ENCODE measurements around the gene TARS3.

The TARS3 gene

DNA sequence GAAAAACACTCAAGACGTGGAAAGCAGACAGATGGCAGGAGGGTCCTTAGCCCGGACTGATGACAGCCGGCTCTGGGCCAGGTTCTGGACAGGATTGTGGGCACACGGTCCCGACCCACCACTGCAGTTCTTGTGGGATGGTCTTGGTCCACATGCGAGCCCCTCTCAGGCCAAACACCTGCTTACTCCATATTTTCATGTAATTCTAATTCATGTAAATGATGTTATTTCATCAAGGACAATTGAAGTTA lies 104.7 kb downstream of the TARS3 start:
- DNase-seq, result no peak

- no peak for DNase-seq
Observed at GRCh38 chr15:101618851-101619614, 105.2 kb downstream of the TARS3 start.

- DNase-seq, result no peak
Observed at GRCh38 chr15:101618076-101618475, 106.2 kb downstream of the TARS3 start.

DNA sequence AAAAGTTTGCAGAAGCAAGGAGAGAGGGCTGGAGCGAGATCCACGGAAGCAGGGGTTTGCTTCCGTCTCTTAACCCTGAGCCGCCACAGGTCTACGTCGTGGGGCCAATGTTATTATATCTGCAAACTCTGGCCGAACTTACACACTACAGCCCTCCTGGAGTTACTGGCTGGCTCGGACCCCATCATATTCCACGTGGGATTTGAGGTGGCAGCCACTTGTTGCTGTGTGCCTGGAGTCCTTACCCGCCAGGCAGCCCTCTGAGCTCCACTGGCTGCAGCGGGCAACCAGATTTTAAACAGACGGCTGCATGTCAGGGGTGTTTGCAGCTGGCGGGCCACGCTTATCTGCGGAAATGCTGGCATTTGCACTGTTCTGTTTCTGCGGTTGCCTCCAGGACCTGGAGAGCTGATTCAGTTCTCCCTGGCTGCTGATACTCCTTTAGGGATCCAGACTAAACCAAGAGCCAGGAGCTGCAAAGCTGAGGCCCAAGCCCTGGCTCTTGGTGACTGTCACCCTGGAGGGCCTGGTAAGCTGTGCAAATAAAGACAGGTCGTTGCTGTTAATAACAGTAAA lies 106.8 kb downstream of the TARS3 start:
- DNase-seq, result no peak

- peak; percentile 76 for DNase-seq
Observed at GRCh38 chr15:101615986-101616848, 108.1 kb downstream of the TARS3 start.

DNA sequence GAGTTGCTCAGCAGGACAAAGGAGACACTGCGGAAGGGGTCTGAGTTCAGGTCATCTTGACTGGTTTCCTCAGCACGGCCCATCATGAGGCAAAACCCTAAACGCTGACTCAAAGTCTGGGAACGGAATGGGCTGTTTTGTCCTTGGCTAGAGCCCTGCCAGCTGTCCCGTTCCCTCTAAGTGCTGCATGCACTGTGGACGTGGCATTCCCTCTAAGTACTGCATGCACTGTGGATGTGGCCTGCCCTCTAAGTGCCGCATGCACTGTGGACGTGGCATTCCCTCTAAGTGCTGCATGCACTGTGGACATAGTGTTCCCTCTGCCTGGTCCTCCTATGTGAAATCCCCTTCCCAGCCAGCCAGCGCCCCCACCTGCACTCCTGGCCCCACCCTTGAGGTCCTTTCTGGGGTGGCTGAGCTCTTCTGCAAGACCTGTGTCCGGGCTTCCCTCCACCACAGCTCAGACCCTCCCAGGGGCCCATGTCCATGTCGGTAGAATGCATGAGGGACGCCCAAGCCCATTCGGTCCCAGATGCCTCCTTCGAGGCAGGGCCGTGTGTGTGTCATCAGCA lies 108.8 kb downstream of the TARS3 start:
- DNase-seq, result peak; percentile 52

DNA sequence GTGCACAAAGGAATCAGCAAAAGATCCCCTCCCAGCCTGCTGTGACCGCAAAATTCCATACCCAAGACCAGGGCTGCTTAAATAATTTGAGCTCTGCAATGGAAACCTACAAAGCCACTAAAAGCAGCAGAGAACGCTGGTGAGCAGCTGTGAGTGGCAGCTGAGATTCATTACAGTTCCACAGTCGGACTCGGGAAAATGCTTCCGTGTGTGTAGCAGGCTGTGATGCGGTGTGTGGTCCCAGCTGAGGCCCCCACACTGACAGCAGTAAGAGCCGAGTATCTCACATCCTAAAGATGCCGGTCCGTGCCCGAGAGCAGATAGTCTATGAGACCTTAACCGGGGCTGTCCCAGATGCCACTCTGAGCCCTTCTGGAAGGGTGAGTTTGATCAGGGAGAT lies 109.5 kb downstream of the TARS3 start:
- DNase-seq, result no peak

- no peak for DNase-seq
Observed at GRCh38 chr15:101614001-101614585, 110.2 kb downstream of the TARS3 start.

GRCh38 chr15:101613130-101614000 lies 110.9 kb downstream of the TARS3 start:
- DNase-seq, result peak; percentile 68

GRCh38 chr15:101612676-101613075 lies 111.6 kb downstream of the TARS3 start:
- DNase-seq, result no peak

- DNase-seq, result no peak
Observed at GRCh38 chr15:101611580-101612299, 112.5 kb downstream of the TARS3 start.

DNA sequence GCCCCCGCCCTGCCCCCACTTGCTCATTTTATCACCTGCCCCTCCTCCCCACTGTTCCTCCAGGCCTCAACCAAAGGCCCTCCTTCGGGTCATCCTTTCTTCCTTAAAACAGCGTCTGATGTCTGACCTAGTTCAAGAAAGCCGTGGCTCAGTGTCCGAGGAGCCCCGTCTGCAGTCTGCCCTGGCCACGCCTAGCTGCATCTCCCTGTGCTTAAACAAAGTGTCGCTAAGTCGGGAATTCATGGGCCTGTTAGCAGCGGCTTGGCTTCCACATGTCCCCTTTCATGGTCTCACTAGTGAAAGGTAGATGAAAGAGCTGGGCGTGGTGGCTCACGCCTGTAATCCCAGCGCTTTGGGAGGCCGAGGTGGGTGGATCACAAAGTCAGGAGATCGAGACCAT lies 113.3 kb downstream of the TARS3 start:
- DNase-seq, result no peak

- no peak for DNase-seq
Observed at GRCh38 chr15:101610611-101611000, 113.7 kb downstream of the TARS3 start.

DNA sequence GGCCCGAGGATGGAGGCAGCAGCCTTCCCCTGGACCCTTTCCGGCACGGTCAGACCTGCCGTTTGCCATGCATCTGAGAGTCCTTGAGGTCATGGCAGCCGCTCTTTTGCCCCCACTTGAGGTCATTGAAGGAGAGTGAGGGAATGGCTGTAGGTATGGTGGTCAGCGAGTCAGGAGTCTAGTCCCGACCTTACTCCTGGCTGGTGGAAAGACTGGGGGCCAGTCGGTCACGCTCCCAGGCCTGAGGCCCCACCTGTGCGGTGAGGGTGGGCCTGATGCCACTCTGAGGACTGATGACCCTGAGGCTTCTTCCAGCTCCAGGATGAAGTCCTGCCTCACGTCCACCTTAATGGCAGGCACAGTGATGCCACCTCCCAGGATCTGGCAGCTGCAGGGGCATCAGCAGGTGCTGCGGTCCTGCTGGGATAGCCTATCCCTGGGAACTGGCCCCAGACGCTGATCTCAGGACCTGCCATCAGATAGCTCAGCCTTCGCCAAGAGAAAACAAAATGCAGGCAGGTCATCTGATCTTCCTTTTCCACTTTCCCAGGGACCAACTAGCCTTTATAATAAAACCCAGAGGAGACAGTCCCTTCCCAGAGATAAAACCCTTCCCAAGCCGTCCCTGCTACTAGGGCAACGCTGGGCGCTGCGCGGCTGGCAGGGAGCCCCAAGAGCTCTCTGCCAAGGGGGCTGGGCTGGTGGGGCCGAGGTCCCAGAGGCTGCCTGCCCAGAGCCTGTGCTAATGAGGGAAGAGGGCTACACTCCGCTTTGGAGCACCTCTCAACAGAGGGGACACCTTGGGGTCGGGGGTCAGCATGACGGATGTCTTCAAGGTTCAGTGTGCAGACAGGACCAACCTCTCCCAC lies 114.3 kb downstream of the TARS3 start:
- DNase-seq, result no peak

DNA sequence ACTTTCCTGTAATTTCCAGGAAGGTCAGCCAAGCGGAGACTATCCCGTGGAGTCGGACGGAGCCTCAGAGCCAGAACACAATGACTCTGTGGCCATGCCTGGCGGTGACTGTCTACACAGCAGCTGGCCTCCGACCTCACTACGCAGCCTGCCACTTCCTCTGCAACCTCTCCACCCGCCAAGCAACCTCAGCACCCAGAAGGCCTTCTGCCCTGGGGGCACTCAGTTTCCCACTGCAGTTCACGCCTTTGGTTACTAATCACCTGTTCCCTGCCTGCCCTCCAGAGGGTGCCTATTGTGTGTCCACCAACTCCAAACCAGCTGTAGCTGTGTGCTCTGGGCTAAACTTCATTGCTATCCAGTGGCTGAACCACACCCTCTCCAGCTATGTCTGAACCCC lies 116.1 kb downstream of the TARS3 start:
- no peak for DNase-seq

DNA sequence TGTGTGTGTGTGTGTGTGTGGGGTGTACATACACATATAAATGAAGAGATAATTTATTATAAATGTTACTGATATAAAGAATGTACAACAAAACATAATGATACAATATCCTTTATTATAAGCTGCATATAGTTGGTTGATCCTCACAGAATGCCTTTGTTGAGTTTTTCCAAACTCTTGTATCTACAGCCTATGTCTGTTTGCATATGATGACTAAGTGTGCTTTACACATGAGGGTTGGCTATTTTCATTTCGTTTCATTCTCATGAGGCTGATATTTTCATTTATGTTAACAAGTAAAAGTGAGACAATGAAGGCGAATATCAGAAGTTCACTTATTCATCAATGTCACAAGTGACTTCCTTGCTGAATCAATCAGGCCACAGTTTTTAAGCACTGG lies 117.2 kb downstream of the TARS3 start:
- DNase-seq, result no peak

DNA sequence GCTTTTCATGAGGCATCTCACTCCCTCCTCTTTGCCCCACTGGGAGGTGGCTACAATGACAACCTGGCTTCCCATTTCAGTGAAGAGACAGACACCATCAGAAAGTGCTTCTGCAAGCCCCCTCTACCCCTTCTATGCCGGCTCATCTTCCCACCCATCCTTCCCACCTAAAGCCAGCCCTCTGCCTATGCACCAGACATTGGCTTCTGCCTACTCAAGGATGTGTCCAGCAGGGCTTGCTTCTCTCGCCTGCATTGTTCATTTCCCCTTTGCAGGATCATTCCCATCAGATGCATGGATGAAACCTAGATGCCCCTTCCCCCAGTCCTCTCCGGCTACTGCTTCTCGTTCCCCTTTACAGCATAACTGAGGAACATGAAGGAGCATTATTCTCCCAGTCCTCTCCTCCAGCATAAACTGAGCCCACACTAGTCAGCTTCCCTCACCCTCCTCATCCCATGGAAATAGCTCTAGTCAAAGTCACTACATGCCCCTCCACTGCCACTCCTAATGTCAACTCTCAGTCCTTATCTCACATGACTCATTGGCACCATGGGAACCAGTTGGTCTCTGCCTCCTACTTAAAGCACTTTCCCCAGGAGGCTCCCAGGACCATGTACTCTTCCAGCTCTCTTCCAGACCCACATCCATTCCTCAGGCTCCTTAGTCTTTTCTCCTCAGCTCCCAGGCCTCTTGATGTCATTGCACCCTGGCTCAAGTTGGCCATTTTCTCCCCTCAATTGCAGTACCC lies 120.0 kb downstream of the TARS3 start:
- no peak for DNase-seq
